Mucosa of descending colon (tissue), 3 donors: ENCODE measurements around the gene MFSD6L. TPM values are rescaled to one million over a fixed set of nuclear protein-coding genes. Genes with fewer than 3 reads are reported as not detected.

Source experiments
- ATAC-seq: fragments of 200-7000 bp; cut with Tn5 transposase; one replicate; pipeline ENCODE4 v1.9.1; 2020; ENCODE audit warnings: mild to moderate bottlenecking, moderate library complexity
- DNase-seq, 3 donors: peaks; one replicate each; pipeline ENCODE4 v3.0.0-alpha.2; 2020
- H3K36me3 ChIP-seq: fragments of 200-600 bp; one replicate; pipeline ENCODE4 v1.8.0; 2021; ENCODE audit warnings: low read depth, mild to moderate bottlenecking
- H3K4me1 ChIP-seq: fragments of 200-600 bp; one replicate; pipeline ENCODE4 v1.8.0; 2021; ENCODE audit warnings: low read depth, mild to moderate bottlenecking
- H3K4me3 ChIP-seq: fragments of 200-600 bp; one replicate; pipeline ENCODE4 v1.8.0; 2021; ENCODE audit warnings: mild to moderate bottlenecking
- H3K9me3 ChIP-seq: fragments of 200-600 bp; one replicate; pipeline ENCODE4 v1.8.0; 2021; ENCODE audit warnings: mild to moderate bottlenecking
- CTCF ChIP-seq: fragments of 200-600 bp; IDR thresholded peaks from one replicate; pipeline ENCODE4 v1.8.0; 2022; ENCODE audit warnings: antibody characterized with exemption, mild to moderate bottlenecking
- intact Hi-C, 2 donors: fragments of 100-400 bp; cut with DNase I in 1 of 2; cut with micrococcal nuclease in 1 of 2; formaldehyde crosslinking; loops; one replicate each; pipeline versions ENCODE4 v1.11.0 to v1.11.1; 2022; cut with DNase I, micrococcal nuclease
- long read RNA-seq, 2 donors: library from polyadenylated mRNA; unstranded; transcript quantifications; one replicate each; pipeline ENCODE4 v2.0.0, GENCODE V29; 2019 to 2021
- total RNA-seq, 3 donors: library from RNA; stranded (reverse); fragmentation: NEBNext Ultra II Directional in 2 of 3; extraction: Animal tissue kit (Norgen Biotek cat#: 25700) in 2 of 3; gene quantifications; one replicate each; pipeline versions ENCODE4 v1.2.1 to v1.2.4, GENCODE V29; 2021 to 2023
- donor health status: DM: no; HTN: no; CAD: no; lungs with moderate emphysema.
- donor health status: DM: no; HTN: no; CAD: no.
- donor health status: DM: no; HTN: yes; CAD: no.

MFSD6L gene
- total RNA-seq = 1 to 10 TPM; 2.0 to 6.1 (median 5.6) TPM
- long read RNA-seq, donor 1, partial matches to known transcripts = 0 of 4 reads
- long read RNA-seq, donor 1, other reads (novel, unspliced or antisense) = 0 of 4 reads
- long read RNA-seq, donor 2, partial matches to known transcripts = 0 of 4 reads
- long read RNA-seq, donor 2, other reads (novel, unspliced or antisense) = 0 of 4 reads

- Histone ChIP-seq H3K4me3 (peak within 1 kb of the TSS; percentile 14), H3K36me3 (no peaks in the 10 kb centered on the region), H3K4me1 (no peaks in the 10 kb centered on the region), H3K9me3 (no peaks in the 10 kb centered on the region)
- ATAC-seq = peak; percentile 99
- DNase-seq = peak; percentile 84 to 89 (median 87)
- no peak for TF ChIP-seq CTCF
- intact Hi-C loops = no loop called here
These were observed at the start of gene MFSD6L for GRCh38 chr17:8798846-8799569. TSS of gene MFSD6L (minus strand) at chr17:8799365. CDS start at chr17:8799120, 245 bp downstream.

- ATAC-seq = no peak
- H3K4me3 ChIP-seq = no peak overlapping the region
- H3K36me3 ChIP-seq = no peaks in the 10 kb centered on the region
- no peaks in the 10 kb centered on the region for H3K9me3 ChIP-seq
- TF ChIP-seq CTCF = no peak
- intact Hi-C loops = no loop called here
- no peaks in the 10 kb centered on the region for H3K4me1 ChIP-seq
- DNase-seq = no peak
These were observed 48.7 kb upstream of the MFSD6L start for GRCh38 chr17:8847891-8848290.

GRCh38 chr17:8846768-8847211 lies 47.6 kb upstream of the MFSD6L start:
- ATAC-seq = peak; percentile 53
- no peaks in the 10 kb centered on the region for H3K36me3 ChIP-seq
- H3K9me3 ChIP-seq = no peaks in the 10 kb centered on the region
- no peak for DNase-seq
- intact Hi-C loops = no loop called here
- H3K4me3 ChIP-seq = no peak overlapping the region
- no peak for TF ChIP-seq CTCF
- no peaks in the 10 kb centered on the region for H3K4me1 ChIP-seq

- Histone ChIP-seq H3K4me1 (no peaks in the 10 kb centered on the region), H3K36me3 (no peaks in the 10 kb centered on the region), H3K9me3 (no peaks in the 10 kb centered on the region), H3K4me3 (no peak overlapping the region)
- intact Hi-C loops = no loop called here
- DNase-seq (no peak), ATAC-seq (no peak)
- no peak for TF ChIP-seq CTCF
These were observed 45.4 kb upstream of the MFSD6L start for GRCh38 chr17:8844229-8845218.

- no peaks in the 10 kb centered on the region for H3K4me1 ChIP-seq
- H3K9me3 ChIP-seq = no peaks in the 10 kb centered on the region
- ATAC-seq = no peak
- no peak for TF ChIP-seq CTCF
- no peaks in the 10 kb centered on the region for H3K36me3 ChIP-seq
- intact Hi-C loops = no loop called here
- DNase-seq = no peak
- no peak overlapping the region for H3K4me3 ChIP-seq
These were observed 44.2 kb upstream of the MFSD6L start for GRCh38 chr17:8843344-8843743.
